Effector memory CD4-positive, alpha-beta T cell (primary cell): ENCODE results near the gene C16orf78.

Source experiments
- DNase-seq, 3 donors: peaks; one replicate each; pipeline ENCODE4 v3.0.0-alpha.2; 2020
- H3K27ac ChIP-seq: 2 replicates; pipeline ENCODE4 v1.7.0; 2013; ENCODE audit warnings: mild to moderate bottlenecking, low read length, moderate library complexity; ENCODE audit not compliant: insufficient read depth, poor library complexity, severe bottlenecking
- H3K27me3 ChIP-seq: replicated peaks from 2 replicates; pipeline ENCODE4 v1.7.0; 2013; ENCODE audit warnings: mild to moderate bottlenecking, low read length; ENCODE audit not compliant: insufficient read depth, control insufficient read depth, poor library complexity, severe bottlenecking
- H3K36me3 ChIP-seq: 2 replicates; pipeline ENCODE4 v1.7.0; 2013; ENCODE audit warnings: mild to moderate bottlenecking, low read length, moderate library complexity; ENCODE audit not compliant: control insufficient read depth, insufficient read depth
- H3K4me1 ChIP-seq: 2 replicates; pipeline ENCODE4 v1.7.0; 2013; ENCODE audit warnings: low read length, mild to moderate bottlenecking; ENCODE audit not compliant: control insufficient read depth, insufficient read depth, poor library complexity, severe bottlenecking
- H3K4me3 ChIP-seq: 2 replicates; pipeline ENCODE4 v1.7.0; 2013; ENCODE audit warnings: low read length, low read depth, mild to moderate bottlenecking; ENCODE audit not compliant: insufficient read depth, poor library complexity, severe bottlenecking
- H3K9me3 ChIP-seq: 2 replicates; pipeline ENCODE4 v1.7.0; 2013; ENCODE audit warnings: mild to moderate bottlenecking, low read length, moderate library complexity; ENCODE audit not compliant: control insufficient read depth

The C16orf78 gene

GRCh38 chr16:49378238-49378637 lies 4.6 kb downstream of the C16orf78 start:
- no peak overlapping the region for H3K27ac ChIP-seq

GRCh38 chr16:49378816-49379215 lies 5.2 kb downstream of the C16orf78 start:
- H3K4me3 ChIP-seq: no peak overlapping the region
- H3K27ac ChIP-seq: no peak overlapping the region
- H3K4me1 ChIP-seq: no peaks in the 10 kb centered on the region
- DNase-seq: no peak
- H3K27me3 ChIP-seq: no peaks in the 10 kb centered on the region
- no peaks in the 10 kb centered on the region for H3K36me3 ChIP-seq
- H3K9me3 ChIP-seq: no peaks in the 10 kb centered on the region

More at GRCh38 chr16:49378238-49378637, 4.6 kb downstream of the C16orf78 start:
- no peak overlapping the region for H3K4me3 ChIP-seq
- H3K9me3 ChIP-seq: no peaks in the 10 kb centered on the region
- H3K36me3 ChIP-seq: no peaks in the 10 kb centered on the region
- H3K27me3 ChIP-seq: no peaks in the 10 kb centered on the region
- H3K4me1 ChIP-seq: no peaks in the 10 kb centered on the region
- no peak for DNase-seq

- H3K4me1 ChIP-seq: no peaks in the 10 kb centered on the region
- H3K36me3 ChIP-seq: no peaks in the 10 kb centered on the region
- no peak overlapping the region for H3K4me3 ChIP-seq
- H3K27me3 ChIP-seq: no peaks in the 10 kb centered on the region
- no peak overlapping the region for H3K27ac ChIP-seq
- H3K9me3 ChIP-seq: no peaks in the 10 kb centered on the region
- no peak for DNase-seq
Observed at GRCh38 chr16:49382916-49383315, 9.3 kb downstream of the C16orf78 start.

- Histone ChIP-seq H3K4me3 (no peak overlapping the region), H3K9me3 (no peaks in the 10 kb centered on the region), H3K36me3 (no peaks in the 10 kb centered on the region), H3K27me3 (no peaks in the 10 kb centered on the region), H3K4me1 (no peaks in the 10 kb centered on the region), H3K27ac (no peak overlapping the region)
- no peak for DNase-seq
Observed at GRCh38 chr16:49395021-49395420, 21.4 kb downstream of the C16orf78 start.

GRCh38 chr16:49396206-49396720 lies 22.7 kb downstream of the C16orf78 start:
- DNase-seq: no peak
- H3K4me1 ChIP-seq: no peaks in the 10 kb centered on the region
- no peaks in the 10 kb centered on the region for H3K36me3 ChIP-seq
- H3K4me3 ChIP-seq: no peak overlapping the region
- no peaks in the 10 kb centered on the region for H3K9me3 ChIP-seq
- no peaks in the 10 kb centered on the region for H3K27me3 ChIP-seq
- H3K27ac ChIP-seq: no peak overlapping the region

GRCh38 chr16:49398761-49399160 lies 25.2 kb downstream of the C16orf78 start:
- DNase-seq: no peak
- Histone ChIP-seq H3K9me3 (no peaks in the 10 kb centered on the region), H3K4me3 (no peak overlapping the region), H3K27me3 (no peaks in the 10 kb centered on the region), H3K4me1 (no peaks in the 10 kb centered on the region), H3K36me3 (no peaks in the 10 kb centered on the region), H3K27ac (no peak overlapping the region)

GRCh38 chr16:49399594-49400364 lies 26.2 kb downstream of the C16orf78 start:
- no peak overlapping the region for H3K4me3 ChIP-seq
- no peak overlapping the region for H3K27ac ChIP-seq
- no peak for DNase-seq
- no peaks in the 10 kb centered on the region for H3K36me3 ChIP-seq
- H3K4me1 ChIP-seq: no peaks in the 10 kb centered on the region
- no peaks in the 10 kb centered on the region for H3K27me3 ChIP-seq
- no peaks in the 10 kb centered on the region for H3K9me3 ChIP-seq

GRCh38 chr16:49400611-49401010 lies 27.0 kb downstream of the C16orf78 start:
- DNase-seq: no peak
- Histone ChIP-seq H3K27me3 (no peaks in the 10 kb centered on the region), H3K4me1 (no peaks in the 10 kb centered on the region), H3K4me3 (no peak overlapping the region), H3K27ac (no peak overlapping the region), H3K9me3 (no peaks in the 10 kb centered on the region), H3K36me3 (no peaks in the 10 kb centered on the region)

- no peaks in the 10 kb centered on the region for H3K4me1 ChIP-seq
- no peak for DNase-seq
- no peaks in the 10 kb centered on the region for H3K9me3 ChIP-seq
- H3K36me3 ChIP-seq: no peaks in the 10 kb centered on the region
- no peak overlapping the region for H3K27ac ChIP-seq
- no peak overlapping the region for H3K4me3 ChIP-seq
- no peaks in the 10 kb centered on the region for H3K27me3 ChIP-seq
Observed at GRCh38 chr16:49405123-49405522, 31.5 kb downstream of the C16orf78 start.

GRCh38 chr16:49405530-49405929 lies 31.9 kb downstream of the C16orf78 start:
- Histone ChIP-seq H3K27me3 (no peaks in the 10 kb centered on the region), H3K36me3 (no peaks in the 10 kb centered on the region), H3K27ac (no peak overlapping the region), H3K9me3 (no peaks in the 10 kb centered on the region), H3K4me3 (no peak overlapping the region), H3K4me1 (no peaks in the 10 kb centered on the region)
- no peak for DNase-seq
